Activated T-cell treated with anti-CD3 and anti-CD28 coated beads for 4 hours (primary cell): Measurements from ENCODE around the gene PGM2.

ENCODE experiments used
- DNase-seq: peaks from one replicate; pipeline ENCODE4 v3.0.0-alpha.2; 2020

PGM2 gene

DNA sequence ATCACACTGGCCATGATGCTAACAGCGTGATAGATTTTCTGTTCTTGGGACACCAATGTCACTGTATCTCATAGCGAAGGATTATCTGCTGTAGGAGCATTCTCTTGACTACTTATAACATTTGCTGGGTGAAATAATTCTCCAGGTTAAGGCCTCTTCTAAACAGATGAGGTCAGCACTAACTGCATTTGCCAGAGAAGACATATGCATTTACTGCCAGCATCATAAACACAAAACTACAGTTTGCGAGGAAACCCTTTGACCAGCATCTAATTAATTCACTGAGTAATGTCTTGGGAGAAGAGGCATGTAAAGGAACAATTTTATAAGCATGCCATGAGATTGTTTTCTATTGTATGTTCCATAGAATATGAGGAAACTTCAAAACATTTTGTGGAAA, 78.3 kb downstream of the PGM2 start:
- DNase-seq, result no peak

DNA sequence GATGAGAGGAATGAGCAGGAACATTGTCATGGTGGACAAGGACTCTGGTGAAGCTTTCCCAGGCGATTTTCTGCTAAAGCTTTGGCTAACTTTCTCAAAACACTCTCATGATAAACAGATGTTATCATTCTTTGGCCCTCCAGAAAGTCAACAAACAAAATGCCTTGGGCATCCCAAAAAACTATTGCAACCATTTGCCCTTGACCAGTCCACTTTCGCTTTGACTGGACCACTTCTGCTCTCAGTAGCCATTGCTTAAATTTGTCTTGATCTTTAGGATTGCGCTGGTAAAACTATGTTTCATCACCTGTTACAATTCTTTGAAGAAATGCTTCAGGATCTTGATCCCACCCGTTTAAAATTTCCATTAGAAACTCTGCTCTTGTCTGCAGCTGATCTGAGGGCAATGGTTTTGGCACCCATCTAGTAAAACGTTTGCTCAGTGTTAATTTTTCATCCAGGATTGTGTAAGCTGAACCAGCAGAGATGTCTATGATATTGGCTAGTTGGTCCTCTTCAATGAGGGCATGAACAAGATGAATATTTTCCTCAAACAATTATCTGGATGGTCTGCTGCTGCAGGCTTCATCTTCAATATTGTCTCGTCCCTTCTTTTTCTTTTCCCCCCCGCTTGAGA, 79.2 kb downstream of the PGM2 start:
- no peak for DNase-seq

DNA sequence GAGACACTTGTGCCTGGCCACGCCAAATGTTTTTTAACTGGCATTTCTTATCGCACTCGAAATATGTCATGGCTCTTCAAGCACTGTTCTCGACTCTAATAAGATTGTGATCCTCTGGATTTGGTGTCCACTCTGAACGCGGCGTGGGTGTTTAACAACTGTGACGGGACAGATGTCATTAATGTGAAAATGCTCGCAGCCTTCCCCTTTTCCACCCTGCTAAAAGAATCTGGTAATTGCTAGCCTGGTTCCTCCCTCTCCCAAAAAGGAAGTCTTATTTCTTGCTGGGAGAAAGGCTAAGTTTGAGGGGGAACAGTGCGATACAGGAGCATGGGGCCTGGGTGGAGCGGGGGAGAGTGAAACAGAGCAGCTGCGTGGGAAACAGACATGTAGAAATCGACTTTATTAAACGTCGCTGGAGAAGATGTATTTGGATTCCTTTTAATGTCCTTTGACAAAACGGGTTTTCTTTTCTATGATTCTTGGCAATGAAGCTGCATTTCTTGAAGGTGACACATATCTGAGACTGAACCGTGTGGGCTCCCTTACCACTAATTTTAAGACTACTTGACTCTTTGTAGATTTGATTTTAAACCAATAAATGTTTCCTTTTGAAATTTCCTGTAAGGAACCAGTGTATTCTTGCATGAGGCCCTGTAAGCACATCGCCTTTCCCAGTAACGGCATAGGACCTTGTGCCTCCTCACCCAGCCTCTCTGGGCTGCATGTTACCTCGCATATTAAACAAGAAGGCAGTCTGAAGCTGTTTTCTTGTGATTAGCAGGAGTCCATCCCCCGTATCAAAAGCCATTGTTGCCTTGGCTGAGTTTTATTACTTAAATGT, 82.2 kb downstream of the PGM2 start:
- DNase-seq, result no peak

DNA sequence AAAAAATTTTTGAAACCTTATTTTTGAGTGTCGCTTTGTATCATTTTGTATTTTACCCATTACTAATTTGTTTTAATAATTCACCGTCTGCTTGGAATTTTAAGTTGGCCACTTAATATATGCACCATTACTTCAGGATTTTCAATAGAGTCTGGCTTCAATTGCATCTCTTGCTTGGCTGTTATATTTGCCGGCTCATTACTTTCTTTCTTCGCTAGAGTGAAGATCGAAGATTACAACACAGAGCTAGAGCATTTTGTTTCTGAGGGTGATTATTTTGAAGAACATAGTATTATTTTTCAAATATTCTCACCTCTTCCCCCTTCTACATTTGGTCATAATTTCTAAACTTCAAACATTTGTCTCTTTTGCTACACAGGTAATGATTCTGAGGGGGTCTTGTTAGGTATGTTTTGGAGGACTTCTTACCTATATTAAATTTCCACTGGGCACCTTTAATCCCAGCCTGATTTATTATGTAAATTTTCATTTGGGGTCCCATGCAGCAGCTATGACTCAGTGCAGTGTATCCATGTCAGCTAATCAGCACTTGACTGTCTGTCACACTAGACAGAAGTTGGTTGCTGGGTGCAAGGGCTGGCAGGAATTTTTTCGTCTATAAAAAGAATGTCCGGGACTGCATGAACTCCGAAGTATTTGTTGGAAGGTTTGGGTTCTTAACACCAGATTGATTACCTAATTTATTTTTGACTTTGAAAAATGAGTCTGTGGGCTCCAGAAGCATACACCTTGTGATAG, 83.0 kb downstream of the PGM2 start:
- DNase-seq, result no peak

DNA sequence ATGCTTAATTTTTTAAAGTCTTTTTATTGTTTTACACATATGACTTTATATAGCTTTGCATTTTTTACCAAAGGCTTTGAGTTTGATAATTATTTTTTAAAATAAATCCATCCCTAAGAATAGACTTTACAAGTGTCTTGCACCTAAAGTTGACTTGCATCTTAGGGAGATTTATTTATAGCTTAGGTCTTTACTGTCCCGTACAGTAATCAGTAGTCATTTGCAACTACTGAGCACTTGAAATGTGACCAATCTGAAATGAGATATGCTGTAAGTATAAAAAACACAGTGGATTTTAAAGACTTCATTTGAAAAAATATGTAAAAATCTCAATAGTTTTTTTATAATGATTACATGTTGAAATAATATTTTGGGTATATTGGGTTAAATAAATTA, 83.6 kb downstream of the PGM2 start:
- DNase-seq, result no peak
